Measurements from ENCODE around the gene MRPL20. TPM values are rescaled to one million over a fixed set of nuclear protein-coding genes. Genes with fewer than 3 reads are reported as not detected.
A peak's percentile ranks its signal among the peaks of the same experiment; 100 is the strongest.
"Not testable (repeated sequence)": the region's sequence is repeated elsewhere in the genome, so short reads cannot be mapped to it uniquely, and the experiment has no call there.

The MRPL20 gene
- total RNA-seq, 1 experiment from 2014 or later = 126 TPM

- peak; percentile 45 for DNase-seq (ENCODE audit: low read depth)
Observed at GRCh38 chr1:1407636-1408318, 684 bp upstream of the MRPL20 start.

DNA sequence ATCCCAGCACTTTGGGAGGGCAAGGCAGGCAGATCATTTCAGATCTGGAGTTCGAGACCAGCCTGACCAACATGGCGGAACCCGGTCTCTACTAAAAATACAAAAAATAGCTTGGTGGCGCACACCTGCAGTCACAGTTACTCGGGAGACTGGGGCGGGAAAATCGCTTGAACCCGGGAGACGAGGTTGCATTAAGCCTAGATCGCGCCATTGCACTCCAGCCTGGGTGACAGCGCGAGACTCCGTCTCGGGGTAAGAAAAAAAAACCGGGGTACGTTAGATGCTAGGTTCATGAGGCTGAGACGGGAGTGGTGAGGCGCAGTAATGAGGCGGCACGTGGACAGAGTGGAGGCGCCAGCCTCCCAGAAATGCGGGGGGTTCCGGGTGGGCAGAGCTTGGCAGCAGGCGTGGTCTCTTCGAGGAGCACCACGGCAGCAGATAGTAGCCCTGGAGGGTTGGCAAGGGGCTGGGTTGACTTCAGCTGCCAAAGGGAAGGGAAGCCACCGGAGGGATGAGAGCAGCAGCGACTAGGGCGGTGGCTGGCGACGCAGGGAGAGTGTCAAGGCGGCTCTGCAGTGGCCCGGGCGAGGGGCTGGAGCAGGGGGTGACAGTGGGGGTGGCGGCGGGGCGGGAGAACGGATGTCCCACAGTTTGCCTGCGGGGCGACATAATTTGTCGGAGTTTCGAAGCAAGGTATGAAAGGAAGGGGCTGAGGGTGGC, 832 bp downstream of the MRPL20 start:
- DNase-seq (ENCODE audit: low read depth) = no peak

GRCh38 chr1:1403653-1404052, 3.4 kb downstream of the MRPL20 start:
- DNase-seq (ENCODE audit: low read depth) = no peak

DNA sequence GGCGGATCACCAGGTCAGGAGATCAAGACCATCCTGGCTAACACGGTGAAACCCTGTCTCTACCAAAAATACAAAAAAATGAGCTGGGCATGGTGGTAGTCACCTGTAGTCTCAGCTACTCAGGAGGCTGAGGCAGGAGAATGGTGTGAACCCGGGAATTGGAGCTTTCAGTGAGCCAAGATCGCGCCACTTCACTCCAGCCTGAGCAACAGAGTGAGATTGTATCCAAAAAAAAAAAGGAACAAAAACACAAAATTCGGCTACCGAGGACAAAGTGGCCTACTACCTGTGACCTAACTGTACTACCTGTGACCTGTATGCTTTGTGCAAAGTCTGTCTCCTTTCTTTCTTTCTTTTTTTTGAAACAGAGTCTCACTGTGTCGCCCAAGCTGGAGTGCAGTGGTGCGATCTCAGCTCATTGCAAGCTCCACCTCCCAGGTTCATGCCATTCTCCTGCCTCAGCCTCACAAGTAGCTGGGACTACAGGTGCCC, 4.1 kb downstream of the MRPL20 start:
- not testable (repeated sequence) for DNase-seq (ENCODE audit: low read depth)

DNA sequence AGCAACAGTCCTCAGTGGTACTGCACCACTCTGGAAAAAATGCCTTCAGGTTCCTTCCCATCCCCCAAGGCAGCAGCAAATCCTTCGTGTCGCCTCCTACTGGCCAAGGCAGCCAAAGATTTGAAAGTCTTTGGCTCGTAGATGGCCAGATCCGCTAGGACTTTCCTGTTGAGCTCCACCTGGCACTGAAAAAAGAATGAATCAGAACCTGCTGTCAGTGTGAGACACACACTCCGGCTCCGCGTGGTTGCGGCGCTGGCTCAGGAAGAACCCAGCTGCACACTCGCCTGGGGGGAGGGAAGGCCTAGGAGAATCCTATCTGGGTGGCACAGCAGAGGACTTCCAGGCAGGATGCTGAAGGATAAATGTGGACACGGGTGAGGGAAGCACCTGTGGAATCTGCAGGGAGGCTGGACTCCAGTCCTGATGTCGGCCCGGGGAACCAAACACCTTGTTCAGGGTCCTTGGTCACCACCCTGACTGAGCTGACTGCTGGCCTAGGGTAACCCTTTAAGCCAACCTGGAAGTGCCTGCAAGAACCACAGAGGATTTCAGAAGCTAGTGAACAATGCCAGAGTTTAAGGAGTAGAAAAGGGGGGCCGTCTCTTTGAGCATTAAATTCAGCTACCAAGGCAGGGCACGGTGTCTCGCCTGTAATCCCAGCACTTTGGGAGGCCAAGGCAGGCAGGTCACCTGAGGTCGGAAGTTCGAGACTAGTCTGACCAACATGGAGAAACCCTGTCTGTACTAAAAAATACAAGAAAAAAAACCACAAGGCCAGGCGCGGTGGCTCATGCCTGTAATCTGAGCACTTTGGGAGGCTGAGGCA, 4.8 kb downstream of the MRPL20 start:
- peak; percentile 73 for DNase-seq (ENCODE audit: low read depth)

GRCh38 chr1:1401457-1402010, 5.6 kb downstream of the MRPL20 start:
- no peak for DNase-seq (ENCODE audit: low read depth)

DNA sequence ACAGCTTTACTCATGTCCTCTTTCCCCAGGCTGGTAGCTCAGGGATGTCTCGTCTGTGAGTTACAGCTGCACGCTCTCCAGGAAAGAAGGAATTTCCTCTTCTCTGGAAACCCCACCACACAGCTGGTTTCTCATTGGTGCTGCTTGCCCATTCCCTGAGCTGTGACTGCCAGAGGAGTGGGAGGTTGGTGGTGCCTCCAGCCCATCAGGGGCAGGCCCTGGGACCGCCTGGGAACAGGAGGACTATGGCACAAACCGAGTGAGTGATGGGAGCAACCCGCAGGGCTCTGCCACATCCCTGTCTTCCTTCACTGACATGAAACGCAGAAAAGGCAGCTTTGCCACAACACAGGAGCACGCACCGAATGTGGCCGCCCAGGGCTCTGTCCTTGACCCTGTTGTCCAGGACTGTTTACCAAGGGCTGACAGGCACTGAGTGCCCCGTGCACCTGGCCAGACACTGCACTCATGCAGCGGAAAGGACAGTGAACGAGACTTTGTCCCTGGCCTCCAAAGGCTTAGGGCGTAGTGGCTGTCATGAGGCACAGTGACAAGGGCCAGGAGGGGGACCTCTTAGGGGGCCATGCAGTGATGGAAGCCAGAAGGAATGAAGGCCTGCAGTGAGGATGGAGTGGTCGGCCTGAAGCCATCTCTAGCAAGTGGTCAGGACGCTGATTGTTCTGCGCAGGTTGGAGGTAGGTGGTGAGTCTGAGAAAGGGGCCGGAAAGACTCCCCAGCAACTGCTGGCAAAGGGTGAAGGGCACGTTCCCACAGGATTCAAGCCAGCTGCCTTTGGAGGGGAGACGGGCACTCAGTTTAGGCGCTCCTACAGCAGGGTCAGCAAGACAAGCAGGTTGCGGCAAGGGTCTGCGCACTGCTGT, 6.3 kb downstream of the MRPL20 start:
- no peak for DNase-seq (ENCODE audit: low read depth)

DNA sequence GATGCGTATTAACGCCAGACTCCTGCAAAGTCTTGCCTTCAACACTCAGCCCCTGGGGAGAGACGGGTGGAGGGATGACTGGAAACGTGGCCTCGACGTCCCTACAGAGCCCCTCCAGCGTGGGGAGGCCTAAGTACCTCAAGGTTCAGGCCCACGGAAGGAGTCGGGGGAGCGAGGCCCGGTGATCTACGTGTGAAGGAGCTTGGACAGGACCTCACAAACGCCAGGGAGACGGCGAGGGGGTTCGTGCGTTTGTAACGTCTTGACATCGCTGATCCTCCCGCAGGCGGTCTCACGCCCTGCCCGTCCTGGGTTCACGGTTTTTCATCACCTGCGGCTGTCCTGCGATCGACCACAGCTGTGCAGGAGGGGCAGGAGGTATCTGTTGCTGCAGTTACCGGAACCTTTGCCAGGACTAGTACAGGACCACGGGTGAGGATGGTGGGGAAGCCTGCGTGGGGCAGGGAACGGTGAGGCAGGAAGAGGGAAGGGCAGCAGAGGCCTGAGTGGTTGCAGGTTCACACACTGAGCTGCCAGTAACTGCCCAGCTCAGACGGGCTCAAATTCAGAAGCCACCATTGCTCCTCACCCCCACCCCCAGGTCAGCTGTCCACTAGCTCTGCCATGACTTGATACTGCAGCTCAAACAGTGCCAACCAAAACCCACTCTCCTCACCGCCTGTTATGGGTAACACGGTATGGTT, 7.1 kb downstream of the MRPL20 start:
- DNase-seq (ENCODE audit: low read depth) = peak; percentile 66

DNA sequence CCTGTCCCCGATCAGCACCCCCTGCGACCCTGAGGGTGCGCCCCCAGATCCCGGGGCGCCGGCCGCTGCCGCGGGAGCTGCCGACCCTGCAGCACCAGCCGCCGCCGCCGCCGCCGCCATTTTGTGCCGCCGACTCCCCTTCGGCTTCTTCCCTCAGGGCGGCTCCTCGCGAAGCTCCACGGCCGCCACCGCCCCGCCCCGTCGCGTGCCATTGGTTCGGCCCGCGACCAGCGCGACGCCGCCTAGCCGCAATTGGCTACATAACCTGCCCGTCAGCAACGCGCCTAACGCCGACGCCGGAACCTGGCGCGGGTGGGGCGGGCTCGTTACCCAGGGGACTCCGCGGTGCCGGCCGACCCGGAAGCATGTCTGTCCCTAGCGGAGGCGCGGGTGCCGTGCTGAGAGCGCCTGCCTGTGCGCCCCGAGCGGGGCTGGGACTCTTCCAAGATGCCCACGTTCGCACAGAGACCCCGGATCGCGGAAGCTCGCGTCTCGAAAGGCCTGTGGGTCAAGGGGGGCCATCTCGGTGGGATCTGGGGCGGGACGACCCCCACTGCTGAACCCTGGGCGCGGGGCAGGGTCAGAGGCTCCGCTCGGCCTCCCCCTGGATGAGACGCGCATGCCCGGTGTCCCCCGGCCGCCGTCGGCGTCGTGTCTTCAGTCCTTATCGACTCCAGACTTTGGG, 7.8 kb downstream of the MRPL20 start, which contains the start of gene CCNL2:
CCNL2 (minus strand) TSS at position 149 of the 685 bp plus-strand sequence; CDS start at position 120, 29 bp downstream.
- peak; percentile 97 for DNase-seq (ENCODE audit: low read depth)

DNA sequence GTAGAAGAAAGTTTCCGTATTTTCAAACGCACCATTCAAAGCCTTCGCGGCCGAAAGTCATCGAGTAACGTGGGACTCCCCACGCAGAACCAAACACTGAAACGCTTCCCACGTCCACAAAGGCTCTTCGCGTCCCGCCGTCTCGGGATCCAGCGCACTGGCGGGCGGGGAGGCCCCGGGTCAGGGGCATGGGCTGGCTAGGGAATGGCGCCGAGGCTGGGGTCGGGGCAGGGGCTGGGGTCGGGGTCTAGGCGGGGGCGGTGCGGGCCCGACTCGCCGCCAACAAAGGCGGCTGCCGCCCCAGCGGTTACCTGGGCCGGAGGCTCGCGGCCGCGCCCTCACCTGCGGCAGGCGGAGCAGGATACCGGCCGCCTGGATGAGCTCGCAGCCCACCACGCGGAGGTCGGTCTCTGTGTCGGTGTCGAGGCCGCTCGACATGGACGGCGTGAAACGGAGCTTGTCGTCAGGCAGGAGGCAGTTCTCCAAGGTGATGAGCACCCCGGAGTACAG, 8.4 kb downstream of the MRPL20 start:
- DNase-seq (ENCODE audit: low read depth) = no peak

- DNase-seq (ENCODE audit: low read depth) = peak; percentile 81
Observed at GRCh38 chr1:1397839-1398523, 9.1 kb downstream of the MRPL20 start.

DNA sequence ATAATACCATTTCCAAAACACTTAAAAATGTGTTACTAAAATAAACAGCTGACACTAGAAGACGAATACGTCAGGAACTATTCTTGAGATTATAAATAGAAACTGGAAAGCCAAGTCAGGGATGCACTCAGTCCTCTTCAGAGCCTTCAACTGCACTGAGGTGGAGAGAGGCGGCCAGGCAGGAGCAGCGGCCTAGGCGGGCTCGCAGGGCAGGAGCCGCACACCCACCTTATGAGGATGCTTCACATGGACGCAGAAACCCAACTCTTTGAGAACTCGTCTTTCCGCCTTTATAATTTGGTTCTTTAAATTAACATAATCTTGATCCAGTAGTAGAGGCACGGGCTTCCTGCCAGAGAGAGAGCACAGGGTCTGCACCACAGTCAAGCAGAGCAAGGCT, 11.9 kb downstream of the MRPL20 start:
- DNase-seq (ENCODE audit: low read depth) = no peak

- no peak for DNase-seq (ENCODE audit: low read depth)
Observed at GRCh38 chr1:1394116-1394515, 13.0 kb downstream of the MRPL20 start.

DNA sequence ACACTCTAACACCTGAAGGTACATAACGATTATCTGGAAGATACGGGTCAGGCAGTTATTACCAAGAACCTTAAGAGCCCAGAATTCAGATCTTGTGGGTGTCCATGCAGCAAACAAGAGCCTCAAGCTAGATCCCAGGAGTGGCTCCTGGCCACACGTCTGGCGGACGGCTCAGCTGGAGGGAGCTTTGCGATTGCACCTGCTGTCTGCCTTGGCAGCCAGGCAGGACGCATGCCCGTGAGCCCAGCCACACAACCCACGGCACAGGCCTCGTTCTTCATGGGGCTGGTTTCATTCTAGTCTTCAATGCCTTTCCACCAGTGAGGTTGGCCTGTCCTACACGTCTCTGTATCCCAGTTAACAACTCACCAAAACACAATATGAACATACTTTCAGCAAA, 13.7 kb downstream of the MRPL20 start:
- DNase-seq (ENCODE audit: low read depth) = no peak

- no peak for DNase-seq (ENCODE audit: low read depth)
Observed at GRCh38 chr1:1393014-1393413, 14.1 kb downstream of the MRPL20 start.

DNA sequence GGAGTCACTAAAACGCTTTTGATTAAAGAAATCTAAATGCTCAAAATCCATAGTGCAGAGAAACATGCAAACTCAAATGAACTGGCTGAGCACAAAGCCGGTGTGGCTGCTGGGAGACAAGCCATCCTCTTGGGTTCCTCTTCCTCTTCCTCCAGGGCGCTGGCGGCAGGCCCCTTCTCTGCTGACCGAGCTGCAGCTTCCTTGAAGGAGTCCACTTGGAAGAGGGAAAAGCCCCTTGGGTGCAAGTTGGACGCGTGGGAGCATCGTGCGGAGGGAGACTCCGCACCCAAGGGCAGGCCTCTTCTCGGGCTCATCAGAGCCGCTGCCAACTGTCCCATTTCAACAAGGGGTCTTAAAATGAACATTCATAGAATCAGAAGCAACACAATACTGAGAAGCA, 15.9 kb downstream of the MRPL20 start:
- no peak for DNase-seq (ENCODE audit: low read depth)

DNA sequence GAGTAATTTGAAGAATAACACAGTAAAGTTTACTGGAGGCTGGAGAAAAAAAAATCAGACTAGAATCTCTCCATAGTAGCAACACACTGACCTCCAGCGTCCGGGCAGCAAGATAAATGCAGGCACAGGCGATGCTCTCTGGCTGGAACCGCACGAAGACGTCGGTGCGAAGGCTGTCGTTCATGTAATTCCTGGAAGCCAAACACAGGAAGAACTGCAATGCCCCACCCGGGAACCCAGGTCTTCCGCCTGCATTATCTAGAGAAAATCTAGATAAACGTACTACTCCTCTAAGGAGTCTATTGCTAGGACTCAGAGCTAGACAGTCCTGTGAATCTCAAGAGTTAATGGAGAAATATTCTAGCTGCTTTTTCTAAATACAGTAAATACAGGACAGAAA, 16.4 kb downstream of the MRPL20 start:
- DNase-seq (ENCODE audit: low read depth) = no peak

DNA sequence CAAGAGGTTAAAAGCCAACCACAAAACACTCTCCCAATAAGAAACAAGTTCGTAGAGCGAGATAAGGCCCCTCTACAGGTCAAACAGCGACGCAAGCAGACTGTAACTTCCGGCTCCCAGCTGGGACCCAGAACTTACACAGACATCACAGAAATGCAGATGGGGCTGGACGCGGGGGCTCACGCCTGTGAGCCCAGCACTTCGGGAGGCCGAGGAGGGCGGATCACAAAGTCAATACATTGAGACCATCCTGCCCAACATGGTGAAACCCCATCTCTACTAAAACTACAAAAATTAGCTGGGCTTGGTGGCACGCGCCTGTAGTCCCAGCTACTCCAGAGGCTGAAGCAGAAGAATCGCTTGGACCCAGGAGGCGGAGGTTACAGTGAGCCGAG, 19.0 kb downstream of the MRPL20 start:
- DNase-seq (ENCODE audit: low read depth) = no peak
